Measurements from ENCODE around the gene DDIT4L. TPM values are rescaled to one million over a fixed set of nuclear protein-coding genes. Genes with fewer than 3 reads are reported as not detected.

The DDIT4L gene
- total and polyA plus RNA-seq, 10 of the 15 experiments (the other 5 are each of a cell fraction or from before 2014, with no cell fraction given), result 0.02 to 0.08 TPM; not detected in 8

GRCh38 chr4:100147198-100147597, 43.1 kb downstream of the DDIT4L start:
- BruUV-seq (replicated peaks), result no TSS peak
- ATAC-seq (peak; percentile 30; the same call in 2 of the 3 replicates), FAIRE-seq (no peak), DNase-seq (ENCODE audit: low read depth, low spot score) (no peak)
- no peak overlapping the region for H3K9ac ChIP-seq (ENCODE audit: control insufficient read depth, insufficient read depth, low read length)
- H3K4me1 ChIP-seq (ENCODE audit: control insufficient read depth, insufficient read depth, low read length), result no peaks in the 10 kb centered on the region
- no peaks in the 10 kb centered on the region for H3K27me3 ChIP-seq (replicated peaks in 1 of 2; ENCODE audit: control insufficient read depth in 2 of 2, insufficient read depth in 2 of 2, low read length in 1 of 2)
- no peaks in the 10 kb centered on the region for H4K20me1 ChIP-seq (ENCODE audit: control insufficient read depth, insufficient read depth)
- intact Hi-C loops (cut with micrococcal nuclease; ENCODE audit: unreplicated experiment), result no loop called here
- ChIA-PET CTCF (interaction anchor here (1.2 kb wide), 1 partner anchor 55 kb away, joined by 3 read pairs; no protein-coding TSS in a partner anchor), POLR2A (no interaction called here), SMC1A (ENCODE audit: uncharacterized antibody, unreplicated experiment) (interaction anchor here (1.6 kb wide), 1 partner anchor 26 kb away, joined by 3 read pairs; no protein-coding TSS in a partner anchor), RAD21 (ENCODE audit: unreplicated experiment) (interaction anchor here (1.2 kb wide), 1 partner anchor 51 kb away, joined by 3 read pairs; no protein-coding TSS in a partner anchor)
- no peak overlapping the region for H2AFZ ChIP-seq (ENCODE audit: control insufficient read depth, low read depth, low read length)
- no peak overlapping the region for H3K27ac ChIP-seq (ENCODE audit: control insufficient read depth, insufficient read depth)
- no peaks in the 10 kb centered on the region for H3K36me3 ChIP-seq (ENCODE audit: control insufficient read depth in 2 of 2, insufficient read depth in 2 of 2, low read length in 1 of 2)
- no peaks in the 10 kb centered on the region for H3K79me2 ChIP-seq (ENCODE audit: control insufficient read depth, insufficient read depth, low read length)
- no peak overlapping the region for H3K4me3 ChIP-seq
- TF ChIP-seq KAT2A (conservative IDR thresholded peaks at IDR 0.05; ENCODE audit: control insufficient read depth, low read depth, low read length), result no peak
- TF ChIP-seq RFX5 (IDR thresholded peaks at IDR 0.05; ENCODE audit: low read depth, low read length), result no peak
- no peak for TF ChIP-seq MYC (IDR thresholded peaks at IDR 0.05; ENCODE audit: insufficient read depth, insufficient read length, insufficient replicate concordance, low read length, severe bottlenecking)
- no peak for TF ChIP-seq BCL3 (IDR thresholded peaks at IDR 0.05; ENCODE audit: borderline replicate concordance, insufficient read depth, low read depth, low read length, poor library complexity, severe bottlenecking)
- no peaks in the 10 kb centered on the region for H3K9me3 ChIP-seq (replicated peaks; ENCODE audit: control insufficient read depth, insufficient read depth, low read length)
- 0% methylated on average over 1 of the region's 1 CpG for WGBS (ENCODE audit: insufficient coverage, insufficient replicate concordance, low lambda C conversion rate, missing lambda C conversion rate)
- no peak overlapping the region for H3K4me2 ChIP-seq (ENCODE audit: control insufficient read depth, insufficient read depth)
- in situ Hi-C loops (cut with MboI), result no loop called here

- ChIA-PET POLR2A (no interaction called here), SMC1A (ENCODE audit: uncharacterized antibody, unreplicated experiment) (no interaction called here), CTCF (no interaction called here), RAD21 (ENCODE audit: unreplicated experiment) (interaction anchor here (1.2 kb wide), 1 partner anchor 51 kb away, joined by 3 read pairs; no protein-coding TSS in a partner anchor)
- no peak overlapping the region for H3K4me3 ChIP-seq
- no peaks in the 10 kb centered on the region for H3K4me1 ChIP-seq (ENCODE audit: control insufficient read depth, insufficient read depth, low read length)
- no peaks in the 10 kb centered on the region for H3K36me3 ChIP-seq (ENCODE audit: control insufficient read depth in 2 of 2, insufficient read depth in 2 of 2, low read length in 1 of 2)
- no peak for DNase-seq (ENCODE audit: low read depth, low spot score)
- H3K27me3 ChIP-seq (replicated peaks in 1 of 2; ENCODE audit: control insufficient read depth in 2 of 2, insufficient read depth in 2 of 2, low read length in 1 of 2), result no peaks in the 10 kb centered on the region
- H3K79me2 ChIP-seq (ENCODE audit: control insufficient read depth, insufficient read depth, low read length), result no peaks in the 10 kb centered on the region
- H2AFZ ChIP-seq (ENCODE audit: control insufficient read depth, low read depth, low read length), result no peak overlapping the region
- no peaks in the 10 kb centered on the region for H3K9me3 ChIP-seq (replicated peaks; ENCODE audit: control insufficient read depth, insufficient read depth, low read length)
- in situ Hi-C loops (cut with MboI) (no loop called here), intact Hi-C loops (cut with micrococcal nuclease; ENCODE audit: unreplicated experiment) (no loop called here)
- no peak overlapping the region for H3K4me2 ChIP-seq (ENCODE audit: control insufficient read depth, insufficient read depth)
- ATAC-seq, result no peak
- no TSS peak for BruUV-seq (replicated peaks)
- no peaks in the 10 kb centered on the region for H4K20me1 ChIP-seq (ENCODE audit: control insufficient read depth, insufficient read depth)
- no peak overlapping the region for H3K27ac ChIP-seq (ENCODE audit: control insufficient read depth, insufficient read depth)
- no peak overlapping the region for H3K9ac ChIP-seq (ENCODE audit: control insufficient read depth, insufficient read depth, low read length)
- no peak for FAIRE-seq
- no peak for TF ChIP-seq MEF2B (IDR thresholded peaks at IDR 0.05; ENCODE audit: partially characterized antibody, poor library complexity, severe bottlenecking)
- no peak for TF ChIP-seq BHLHE40 (IDR thresholded peaks at IDR 0.05; ENCODE audit: borderline replicate concordance in 1 of 2, low read depth in 2 of 2, low read length in 1 of 2)
- no peak for TF ChIP-seq POLR2AphosphoS2 (IDR thresholded peaks at IDR 0.05; ENCODE audit: low read depth, low read length)
- no peak for TF ChIP-seq SMARCA5 (IDR thresholded peaks at IDR 0.05)
- TF ChIP-seq HSF1 (IDR thresholded peaks at IDR 0.05; ENCODE audit: low read depth, low read length), result no peak
- no peak for TF ChIP-seq CHD4 (IDR thresholded peaks at IDR 0.05)
- no peak for TF ChIP-seq GATAD2B (conservative IDR thresholded peaks at IDR 0.05; ENCODE audit: low read depth)
- no peak for TF ChIP-seq SREBF2 (IDR thresholded peaks at IDR 0.05; ENCODE audit: low read length)
- TF ChIP-seq CBX5 (IDR thresholded peaks at IDR 0.05; ENCODE audit: low read depth), result no peak
- no peak for TF ChIP-seq BCL11A (IDR thresholded peaks at IDR 0.05; ENCODE audit: low read depth, low read length)
- TF ChIP-seq ZNF622 (IDR thresholded peaks at IDR 0.05), result no peak
Measured at GRCh38 chr4:100146756-100147155, 43.5 kb downstream of the DDIT4L start.
